Stimulated activated CD8-positive, alpha-beta memory T cell treated with anti-CD3 and anti-CD28 coated beads, Interleukin-4, amount 100 ng/mL, for 1 hour (primary cell): ENCODE results near the gene CD86.
"Not testable (repeated sequence)": the region's sequence is repeated elsewhere in the genome, so short reads cannot be mapped to it uniquely, and the experiment has no call there.

Source experiments
- DNase-seq, 2 donors: peaks; one replicate each; pipeline ENCODE4 v3.0.0-alpha.2; 2020; ENCODE audit warnings: low read depth in 2 of 2, low spot score in 1 of 2

Gene CD86, protein sequence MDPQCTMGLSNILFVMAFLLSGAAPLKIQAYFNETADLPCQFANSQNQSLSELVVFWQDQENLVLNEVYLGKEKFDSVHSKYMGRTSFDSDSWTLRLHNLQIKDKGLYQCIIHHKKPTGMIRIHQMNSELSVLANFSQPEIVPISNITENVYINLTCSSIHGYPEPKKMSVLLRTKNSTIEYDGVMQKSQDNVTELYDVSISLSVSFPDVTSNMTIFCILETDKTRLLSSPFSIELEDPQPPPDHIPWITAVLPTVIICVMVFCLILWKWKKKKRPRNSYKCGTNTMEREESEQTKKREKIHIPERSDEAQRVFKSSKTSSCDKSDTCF

GRCh38 chr3:122055215-122055614, at the start of gene CD86:
Gene CD86, plus strand, starts transcription at chr3:122055362. Its CDS starts 128 bp downstream, at chr3:122055490.
- DNase-seq: no peak

DNA sequence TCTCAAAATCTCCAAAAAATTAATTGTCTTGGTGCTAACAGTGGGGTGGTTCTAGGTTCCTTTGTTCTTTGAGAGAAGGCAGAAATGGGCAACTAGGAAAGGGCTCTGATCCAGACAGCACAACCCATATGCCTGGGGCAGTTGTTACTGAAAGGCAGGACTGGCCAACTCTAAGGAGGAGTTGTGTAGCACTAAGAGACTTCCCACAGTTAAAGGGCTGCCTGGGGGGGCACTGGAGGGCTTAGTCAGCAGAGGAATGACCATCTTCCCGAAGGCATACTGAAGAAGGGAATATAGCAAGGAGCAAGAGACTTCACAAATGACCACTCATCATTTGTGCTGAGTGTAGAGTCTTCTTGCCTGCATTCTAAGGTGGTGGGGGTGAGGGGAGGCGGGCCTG, 48.9 kb upstream of the CD86 start:
- no peak for DNase-seq

DNA sequence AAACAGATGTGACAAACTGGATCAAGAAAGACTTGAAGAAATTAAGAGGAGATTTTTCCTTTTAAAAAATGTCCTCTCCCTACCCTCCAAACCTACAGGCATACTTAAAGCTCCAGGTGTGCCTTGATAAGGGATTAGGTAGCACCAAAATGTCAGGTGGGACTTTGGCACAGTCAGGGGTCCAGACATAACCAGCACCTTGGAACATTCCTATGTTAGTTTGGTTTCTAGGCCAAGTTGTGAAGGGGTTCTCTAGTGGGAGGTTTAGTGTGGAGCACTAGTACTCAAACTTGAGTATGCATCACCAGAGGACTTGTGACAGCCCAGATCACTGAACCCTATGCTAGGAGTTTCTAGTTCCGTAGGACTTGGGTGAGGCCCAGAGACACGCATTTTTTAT, 47.0 kb upstream of the CD86 start:
- DNase-seq: no peak

GRCh38 chr3:122010506-122010905, 44.7 kb upstream of the CD86 start:
- DNase-seq: no peak

GRCh38 chr3:122011396-122011795, 43.8 kb upstream of the CD86 start:
- DNase-seq: no peak

GRCh38 chr3:122012821-122013220, 42.3 kb upstream of the CD86 start:
- DNase-seq: no peak

GRCh38 chr3:122013448-122013925, 41.7 kb upstream of the CD86 start:
- no peak for DNase-seq

GRCh38 chr3:122014741-122015140, 40.4 kb upstream of the CD86 start:
- no peak for DNase-seq

GRCh38 chr3:122019493-122019892, 35.7 kb upstream of the CD86 start:
- DNase-seq: no peak

DNA sequence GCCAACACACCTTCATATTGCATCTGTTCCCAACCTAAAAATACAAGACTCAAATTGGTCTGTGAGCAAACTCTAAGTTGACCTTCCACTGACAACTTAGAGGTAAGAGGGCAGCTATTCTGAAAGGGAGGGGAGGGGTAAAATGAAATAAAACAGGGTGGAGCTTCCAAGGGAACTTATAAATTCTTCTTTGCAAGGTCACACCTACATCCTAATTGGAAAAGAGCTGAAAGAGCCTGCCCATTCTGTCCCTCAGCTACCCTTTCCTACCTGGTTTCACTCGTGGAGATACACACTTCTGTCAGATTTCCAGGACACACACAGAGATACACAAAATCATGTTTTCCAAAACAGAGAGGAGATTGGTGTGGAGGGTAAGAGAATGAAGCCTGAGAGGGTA, 34.1 kb upstream of the CD86 start:
- DNase-seq: no peak

DNA sequence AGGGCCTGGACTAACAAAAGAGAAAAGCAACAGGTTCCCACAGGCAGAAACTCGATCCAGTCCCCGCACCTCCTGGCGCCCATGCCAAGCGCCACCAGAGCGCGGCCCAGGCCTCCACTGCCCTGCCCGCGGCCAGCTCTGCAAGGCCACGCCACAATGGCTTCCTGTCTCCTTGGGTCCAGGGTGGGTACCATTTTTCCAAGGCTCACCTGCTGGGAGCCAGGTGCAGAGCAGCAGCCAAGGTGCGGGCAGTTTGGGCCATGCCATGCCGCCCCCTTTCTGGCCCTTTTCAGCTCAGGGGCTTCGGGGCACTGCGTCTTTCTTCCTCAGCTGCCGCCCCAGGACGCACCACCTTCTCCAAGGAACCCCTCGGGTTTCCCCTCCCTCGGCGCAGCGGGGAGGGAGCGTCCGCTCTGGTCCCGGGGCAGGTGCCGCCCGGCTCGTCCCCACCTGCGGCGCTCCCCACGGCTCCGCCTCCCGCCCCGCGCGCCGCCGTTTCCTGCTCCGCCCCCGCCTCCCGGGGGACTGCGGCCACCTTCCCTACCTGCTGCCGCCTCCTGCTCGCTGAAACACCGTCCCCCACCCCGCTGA, 33.3 kb upstream of the CD86 start, which contains the start of gene ILDR1:
Gene ILDR1 (minus strand): TSS at position 437 of the 591 bp plus-strand sequence. CDS start 170 bp downstream, at position 267.
- DNase-seq: no peak

DNA sequence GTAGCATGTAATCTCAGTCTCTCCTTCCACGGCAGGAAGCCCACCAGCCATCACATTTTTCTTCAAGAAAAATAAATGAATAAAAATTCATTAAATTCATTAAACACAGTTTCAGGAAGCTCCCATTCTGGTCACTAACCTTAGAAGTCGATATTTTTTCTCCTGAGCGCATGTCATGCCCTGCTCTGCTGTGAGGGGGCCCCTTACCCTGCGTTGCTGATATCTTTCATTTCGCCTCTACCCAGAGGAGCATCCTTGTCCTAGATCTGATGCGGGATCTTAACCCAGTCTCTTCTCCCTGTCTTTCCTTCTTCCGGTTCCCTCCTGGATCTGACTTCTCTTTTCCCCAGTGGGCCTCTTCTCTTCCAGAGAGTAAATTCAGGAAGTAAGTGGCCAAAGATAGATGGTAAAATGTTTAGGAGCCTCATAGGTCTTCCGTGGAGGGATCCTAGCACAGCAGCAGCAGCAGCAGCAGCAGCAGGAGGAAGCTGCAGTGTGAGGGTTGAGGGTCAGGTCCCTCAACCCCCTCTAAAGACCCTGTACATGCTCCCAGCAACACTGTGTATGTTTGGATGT, 31.7 kb upstream of the CD86 start:
- DNase-seq: no peak

DNA sequence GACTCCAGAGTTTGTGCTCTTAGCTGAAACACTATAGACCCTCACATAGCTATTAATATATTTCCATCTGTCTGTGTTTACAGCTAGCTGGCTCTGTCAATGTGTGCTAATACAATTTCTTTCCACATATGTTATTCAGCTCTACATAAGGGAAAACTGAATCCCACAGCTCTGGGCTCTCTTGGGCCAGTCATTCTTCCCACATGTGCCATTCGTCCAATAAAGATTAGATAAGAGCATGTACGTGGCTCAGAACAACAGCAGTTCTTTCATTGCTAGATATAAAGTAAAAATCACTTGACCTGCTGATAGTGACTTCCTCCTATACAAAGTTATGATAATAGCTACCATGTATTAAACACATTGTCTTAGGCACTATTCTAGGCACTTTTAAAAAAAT, 30.4 kb upstream of the CD86 start:
- no peak for DNase-seq

DNA sequence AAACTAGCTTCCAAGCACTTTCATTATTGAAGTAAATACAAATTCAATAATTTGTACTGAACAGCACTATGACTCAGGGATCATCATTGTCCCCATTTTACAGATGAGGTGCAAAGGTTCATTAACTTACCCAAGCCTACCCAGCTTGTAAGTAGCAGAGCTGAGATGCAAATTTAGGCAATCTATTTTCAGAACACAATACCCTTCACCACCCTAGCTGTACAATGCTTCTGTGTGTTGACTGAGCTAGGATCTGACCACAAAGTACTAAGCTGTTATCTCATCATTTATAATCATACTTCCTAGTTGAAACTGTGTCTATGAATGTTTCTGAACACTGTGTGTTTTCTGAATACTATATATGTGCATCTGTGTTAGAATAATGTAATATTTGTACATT, 29.9 kb upstream of the CD86 start:
- no peak for DNase-seq

GRCh38 chr3:122030381-122031122, 24.6 kb upstream of the CD86 start:
- no peak for DNase-seq

- DNase-seq: no peak
Observed at GRCh38 chr3:122031123-122031468, 24.1 kb upstream of the CD86 start.

DNA sequence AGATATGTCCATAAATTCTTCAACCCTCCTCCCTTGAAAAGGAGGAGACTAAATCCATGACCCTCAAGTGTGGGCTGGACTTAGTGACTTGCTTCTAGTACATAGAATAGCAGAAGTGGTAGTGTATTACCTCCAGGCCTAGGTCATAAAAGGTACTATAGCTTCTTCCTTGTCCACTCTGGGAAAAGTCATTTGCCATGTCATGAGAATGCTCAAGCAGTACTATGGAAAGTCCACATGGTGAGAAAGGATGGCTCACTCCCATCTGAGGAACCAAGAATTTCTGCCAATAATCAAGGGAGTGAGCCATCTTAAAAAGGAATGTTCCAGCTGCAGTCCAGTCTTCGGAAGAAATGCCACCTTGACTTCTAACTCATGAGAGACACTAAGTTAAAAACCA, 22.6 kb upstream of the CD86 start:
- no peak for DNase-seq

DNA sequence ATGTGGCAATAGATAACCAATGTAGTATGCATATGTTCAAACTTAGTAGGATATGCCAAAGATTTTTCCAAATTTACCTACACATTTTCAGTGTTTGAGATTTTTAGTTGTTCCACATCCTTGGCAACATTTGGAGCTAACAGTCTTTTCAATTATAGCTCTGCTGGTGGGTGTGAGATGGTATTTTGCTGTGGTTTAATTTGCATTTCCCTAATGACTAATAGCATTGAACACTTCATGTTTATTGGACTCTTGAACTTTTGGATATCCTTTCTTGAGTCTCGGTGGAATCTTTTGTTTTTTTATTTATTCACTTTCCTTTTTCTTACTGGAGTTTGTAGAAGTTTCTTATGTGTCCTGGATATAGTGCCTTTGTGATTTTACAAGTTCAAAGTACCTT, 22.1 kb upstream of the CD86 start:
- no peak for DNase-seq

- DNase-seq: not testable (repeated sequence)
Observed at GRCh38 chr3:122047296-122047695, 7.9 kb upstream of the CD86 start.

- DNase-seq: not testable (repeated sequence)
Observed at GRCh38 chr3:122047773-122048172, 7.4 kb upstream of the CD86 start.

DNA sequence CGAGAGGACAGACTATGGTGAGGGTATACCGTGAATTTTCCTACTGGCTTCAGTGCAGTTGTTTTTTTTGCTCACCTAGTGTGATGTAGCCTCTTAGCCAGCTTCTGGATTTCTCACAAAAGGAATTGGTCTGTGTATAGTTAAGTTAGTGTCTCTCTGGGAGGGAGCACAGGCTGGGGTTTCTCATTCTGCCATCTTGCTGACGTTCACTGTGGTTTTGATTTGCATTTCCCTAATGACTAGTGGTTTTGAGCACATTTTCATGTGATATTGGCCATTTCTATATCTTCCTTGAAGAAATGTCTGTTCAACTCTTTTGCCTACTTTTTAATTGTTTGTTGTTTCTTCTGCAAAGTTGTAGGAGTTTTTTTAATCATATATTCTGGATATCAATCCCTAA, 2.2 kb upstream of the CD86 start:
- no peak for DNase-seq

GRCh38 chr3:122057671-122058070, 2.5 kb downstream of the CD86 start:
- DNase-seq: no peak
